Measurements from ENCODE around the gene IGSF21. TPM values are rescaled to one million over a fixed set of nuclear protein-coding genes. Genes with fewer than 3 reads are reported as not detected.
A peak's percentile ranks its signal among the peaks of the same experiment; 100 is the strongest.

The IGSF21 gene
- total and polyA plus RNA-seq, 2 of the 8 experiments (the other 6 are each of a cell fraction or from before 2014, with no cell fraction given) = 22.5 to 28.5 TPM

DNA sequence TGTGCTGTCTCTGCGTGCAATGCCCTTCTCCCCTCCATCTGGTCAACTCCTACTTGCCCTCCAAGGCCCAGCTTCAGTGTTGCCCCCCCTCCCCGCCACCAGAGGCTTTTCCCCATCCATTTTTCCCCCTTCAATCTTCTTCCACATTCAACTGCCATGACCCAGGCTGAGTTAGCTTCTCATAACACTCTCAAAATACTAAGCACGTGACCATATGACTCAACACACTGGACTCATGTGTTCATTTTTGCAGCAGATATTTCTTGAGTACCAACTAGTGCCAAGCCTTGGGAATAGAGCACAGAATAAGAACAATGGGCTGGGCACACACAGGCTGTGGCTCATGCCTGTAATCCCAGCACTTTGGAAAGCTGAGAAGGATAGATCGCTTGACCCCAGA lies 132.1 kb downstream of the IGSF21 start:
- H2AK5ac ChIP-seq (ENCODE audit: low read depth, low read length) = peak overlapping the region; percentile 94; the same call in 1 of the 2 replicates
- H3K14ac ChIP-seq (ENCODE audit: insufficient read length) = no peak overlapping the region
- no peak overlapping the region for H4K5ac ChIP-seq (ENCODE audit: insufficient read length, low read depth, low read length)
- no peak overlapping the region for H4K8ac ChIP-seq (ENCODE audit: extremely low read depth, insufficient read depth, low read length)
- no peaks in the 10 kb centered on the region for H3K79me2 ChIP-seq (ENCODE audit: control insufficient read depth in 1 of 2, insufficient read depth in 2 of 2, low read length in 2 of 2)
- no peaks in the 10 kb centered on the region for H3K9me3 ChIP-seq (ENCODE audit: insufficient read depth in 2 of 2, low read depth in 1 of 2, low read length in 1 of 2)
- H3K4ac ChIP-seq (replicated peaks; ENCODE audit: insufficient read length, low read depth, low read length) = no peak overlapping the region
- peaks cover 2 to 14% (median 9%) of the 10 kb centered on the region in 4 experiments; a peak in 6 of 7 replicates for H3K4me1 ChIP-seq (replicated peaks in 1 of 4; ENCODE audit: control insufficient read depth in 3 of 4, insufficient read depth in 4 of 4, low read length in 3 of 4)
- CTCF ChIA-PET (ENCODE audit: partially characterized antibody) = interaction anchor here (0.6 to 7.7 kb wide), 21 partner anchors 7 to 342 kb away, joined by 3 to 111 read pairs (median 3); no protein-coding TSS in a partner anchor
- no peaks in the 10 kb centered on the region for H3K27me3 ChIP-seq (replicated peaks in 1 of 4; ENCODE audit: control insufficient read depth in 3 of 4, extremely low read depth in 1 of 4, insufficient read depth in 3 of 4, low read length in 3 of 4)
- no peaks in the 10 kb centered on the region for H4K20me1 ChIP-seq (replicated peaks in 1 of 2; ENCODE audit: control insufficient read depth in 1 of 2, insufficient read depth in 2 of 2, low read length in 2 of 2)
- no peaks in the 10 kb centered on the region for H3K79me1 ChIP-seq (ENCODE audit: low read depth, low read length)
- no peak overlapping the region for H2BK120ac ChIP-seq (replicated peaks; ENCODE audit: low read depth, low read length)
- H3K18ac ChIP-seq (ENCODE audit: extremely low read depth, low read length) = peak overlapping the region; percentile 24; the same call in 1 of the 2 replicates
- no peak overlapping the region for H3K4me2 ChIP-seq (ENCODE audit: insufficient read depth in 1 of 2, low read depth in 2 of 2, low read length in 2 of 2)
- H2AFZ ChIP-seq (ENCODE audit: low read length) = no peak overlapping the region
- H2BK12ac ChIP-seq (ENCODE audit: low read depth, low read length) = peak overlapping the region; percentile 60; the same call in 1 of the 2 replicates
- no peak overlapping the region for H3K9ac ChIP-seq (replicated peaks in 1 of 4; ENCODE audit: extremely low read depth in 1 of 4, low read depth in 3 of 4, low read length in 3 of 4)
- H2BK15ac ChIP-seq (ENCODE audit: low read length) = peak overlapping the region; percentile 48; the same call in 1 of the 2 replicates
- peak overlapping the region; percentile 84; the same call in 1 of the 2 replicates for H2BK20ac ChIP-seq (ENCODE audit: low read length)
- no peak overlapping the region for H3K23ac ChIP-seq (ENCODE audit: insufficient read length)
- H4K91ac ChIP-seq (replicated peaks; ENCODE audit: insufficient read length, low read length) = peak overlapping the region; percentile 63
- peak overlapping the region; percentile 80; the same call in 1 of the 2 replicates for H2BK5ac ChIP-seq (ENCODE audit: low read depth, low read length)
- H3K23me2 ChIP-seq (ENCODE audit: low read depth, low read length) = 0 out of 2 replicates have a peak, but pooled peaks cover 2% of the 10 kb centered on the region
- no peaks in the 10 kb centered on the region for H3K36me3 ChIP-seq (ENCODE audit: control insufficient read depth in 2 of 4, insufficient read depth in 4 of 4, low read length in 3 of 4)
- POLR2A ChIA-PET (ENCODE audit: partially characterized antibody) = interaction anchor here (0.7 to 2.5 kb wide), 4 partner anchors 13 to 59 kb away, joined by 4 to 9 read pairs (median 5); no protein-coding TSS in a partner anchor
- no peak overlapping the region for H3K27ac ChIP-seq (ENCODE audit: low read depth, low read length)
- FAIRE-seq = no peak
- no peak overlapping the region for H3K56ac ChIP-seq (replicated peaks; ENCODE audit: insufficient read length, low read depth, low read length)
- no peak for DNase-seq (ENCODE audit: low read depth in 1 of 2, low spot score in 2 of 2)
- no peak overlapping the region for H3K4me3 ChIP-seq (ENCODE audit: extremely low read depth in 1 of 4, insufficient read depth in 2 of 4, low read depth in 3 of 4, low read length in 4 of 4)
- WGBS, 2 experiments (ENCODE audit: extremely low coverage in 1 of 2, insufficient coverage in 1 of 2, insufficient read length in 1 of 2, insufficient replicate concordance in 2 of 2, low coverage in 1 of 2, low lambda C conversion rate in 2 of 2, missing lambda C conversion rate in 1 of 2) = 90% methylated on average over 4 of the region's 4 CpGs; no CpG with 5 or more reads in 1 of the 2 experiments
- TF ChIP-seq SIRT6 (IDR thresholded peaks at IDR 0.05; ENCODE audit: low read length) (no peak), SP4 (IDR thresholded peaks at IDR 0.05; ENCODE audit: low read length) (no peak), EZH2 (IDR thresholded peaks at IDR 0.05; ENCODE audit: low read depth, low read length, severe bottlenecking) (no peak), CBX5 (IDR thresholded peaks at IDR 0.05; ENCODE audit: low read depth, low read length) (no peak), CHD2 (IDR thresholded peaks at IDR 0.05; ENCODE audit: low read length) (no peak), FOSL1 (IDR thresholded peaks at IDR 0.05; ENCODE audit: insufficient read depth, low read depth, low read length) (no peak), JUN (IDR thresholded peaks at IDR 0.05; ENCODE audit: low read depth, low read length) (no peak), RNF2 (IDR thresholded peaks at IDR 0.05; ENCODE audit: borderline replicate concordance, low read depth, low read length, missing control alignments, poor library complexity, severe bottlenecking) (no peak), POLR2AphosphoS5 (IDR thresholded peaks at IDR 0.05; ENCODE audit: low read depth, low read length) (no peak), GTF2F1 (IDR thresholded peaks at IDR 0.05; ENCODE audit: borderline replicate concordance, low read depth, low read length) (no peak), BCL11A (IDR thresholded peaks at IDR 0.05; ENCODE audit: low read depth in 2 of 2, low read length in 2 of 2) (no peak), POU5F1 (IDR thresholded peaks at IDR 0.05; ENCODE audit: low read depth, low read length) (no peak)
- TF ChIP-seq, protein P1, sequence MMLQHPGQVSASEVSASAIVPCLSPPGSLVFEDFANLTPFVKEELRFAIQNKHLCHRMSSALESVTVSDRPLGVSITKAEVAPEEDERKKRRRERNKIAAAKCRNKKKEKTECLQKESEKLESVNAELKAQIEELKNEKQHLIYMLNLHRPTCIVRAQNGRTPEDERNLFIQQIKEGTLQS (IDR thresholded peaks at IDR 0.05; ENCODE audit: insufficient read depth, low read depth, low read length) = no peak
